Esophagus muscularis mucosa (tissue), 4 donors: Measurements from ENCODE around the gene PYROXD2.

Experiments used
- CTCF ChIP-seq, 3 experiments: fragments of 200-600 bp in 2 of 3; fragments of 450-650 bp in 1 of 3; sonication (generic) in 2 of 3; IDR thresholded peaks; one replicate each; pipeline ENCODE4 v1.5.1; 2017 to 2019; ENCODE audit warnings: antibody characterized with exemption in 3 of 3, mild to moderate bottlenecking in 2 of 3, moderate library complexity in 1 of 3
- EP300 ChIP-seq: sonication (generic); formaldehyde crosslinking; IDR thresholded peaks from one replicate; pipeline ENCODE4 v1.6.1; 2017; ENCODE audit warnings: antibody characterized with exemption
- POLR2A ChIP-seq: fragments of 450-650 bp; IDR thresholded peaks from one replicate; pipeline ENCODE4 v1.6.1; 2017; ENCODE audit warnings: antibody characterized with exemption, moderate library complexity, mild to moderate bottlenecking, low read depth
- POLR2AphosphoS5 ChIP-seq, 2 donors: sonication (generic); formaldehyde crosslinking; IDR thresholded peaks; one replicate each; pipeline ENCODE4 v1.6.1; 2017; ENCODE audit warnings: antibody characterized with exemption in 2 of 2

DNA sequence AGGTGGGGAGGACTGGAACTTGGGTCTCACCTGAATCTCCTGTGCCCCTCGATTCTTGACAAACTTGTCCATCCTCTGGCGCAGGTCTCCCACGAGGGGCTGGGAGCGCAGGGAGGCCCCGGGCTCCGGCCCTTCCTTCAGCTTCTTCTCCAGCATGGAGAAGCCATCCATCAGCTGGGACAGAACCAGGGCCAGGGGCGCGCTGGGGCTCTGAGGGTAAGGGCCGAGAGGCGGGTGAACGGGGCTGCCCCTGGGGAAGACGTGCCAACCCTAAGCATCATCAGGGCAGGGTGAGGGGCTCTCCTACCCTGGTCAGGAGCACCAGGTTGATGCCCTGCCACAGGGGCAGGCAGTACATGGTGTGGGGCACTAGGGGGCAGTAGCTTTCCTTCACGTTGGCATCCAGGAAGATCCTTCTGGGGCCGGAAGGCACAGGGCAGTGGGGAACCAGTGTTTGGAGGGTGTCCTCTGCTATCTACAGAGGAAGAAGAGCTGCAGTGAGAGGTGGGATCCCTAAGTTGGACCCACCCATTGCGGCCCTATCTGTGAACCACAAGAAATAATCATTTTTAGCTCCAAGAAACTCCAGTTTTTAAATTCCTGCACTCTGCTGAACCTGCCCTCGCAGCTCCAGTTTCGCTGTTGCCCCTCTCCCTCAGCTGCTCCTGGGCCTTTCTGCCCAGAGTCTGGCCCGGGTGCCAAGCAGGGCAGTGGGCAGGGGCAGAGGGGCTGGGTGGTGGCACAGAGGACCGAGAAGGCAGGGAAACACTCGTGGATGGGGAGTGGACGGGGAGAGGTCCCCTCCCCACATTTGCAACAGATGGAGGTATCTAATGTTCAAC, 10.8 kb upstream of the PYROXD2 start:
- TF ChIP-seq CTCF (IDR thresholded peaks at IDR 0.05) (peak; percentile 34 to 66 (median 38)), POLR2AphosphoS5 (IDR thresholded peaks at IDR 0.05) (no peak), POLR2A (no peak), EP300 (no peak)
